ENCODE data around the gene RAD52.

The RAD52 gene

GRCh38 chr12:907413-908185, 41.9 kb downstream of the RAD52 start:
- DNase-seq (ENCODE audit: insufficient read length, low spot score) (no peak), FAIRE-seq (no peak)
- TF ChIP-seq, protein P1, sequence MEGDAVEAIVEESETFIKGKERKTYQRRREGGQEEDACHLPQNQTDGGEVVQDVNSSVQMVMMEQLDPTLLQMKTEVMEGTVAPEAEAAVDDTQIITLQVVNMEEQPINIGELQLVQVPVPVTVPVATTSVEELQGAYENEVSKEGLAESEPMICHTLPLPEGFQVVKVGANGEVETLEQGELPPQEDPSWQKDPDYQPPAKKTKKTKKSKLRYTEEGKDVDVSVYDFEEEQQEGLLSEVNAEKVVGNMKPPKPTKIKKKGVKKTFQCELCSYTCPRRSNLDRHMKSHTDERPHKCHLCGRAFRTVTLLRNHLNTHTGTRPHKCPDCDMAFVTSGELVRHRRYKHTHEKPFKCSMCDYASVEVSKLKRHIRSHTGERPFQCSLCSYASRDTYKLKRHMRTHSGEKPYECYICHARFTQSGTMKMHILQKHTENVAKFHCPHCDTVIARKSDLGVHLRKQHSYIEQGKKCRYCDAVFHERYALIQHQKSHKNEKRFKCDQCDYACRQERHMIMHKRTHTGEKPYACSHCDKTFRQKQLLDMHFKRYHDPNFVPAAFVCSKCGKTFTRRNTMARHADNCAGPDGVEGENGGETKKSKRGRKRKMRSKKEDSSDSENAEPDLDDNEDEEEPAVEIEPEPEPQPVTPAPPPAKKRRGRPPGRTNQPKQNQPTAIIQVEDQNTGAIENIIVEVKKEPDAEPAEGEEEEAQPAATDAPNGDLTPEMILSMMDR (IDR thresholded peaks at IDR 0.05; ENCODE audit: insufficient read depth, missing control alignments) = no peak

DNA sequence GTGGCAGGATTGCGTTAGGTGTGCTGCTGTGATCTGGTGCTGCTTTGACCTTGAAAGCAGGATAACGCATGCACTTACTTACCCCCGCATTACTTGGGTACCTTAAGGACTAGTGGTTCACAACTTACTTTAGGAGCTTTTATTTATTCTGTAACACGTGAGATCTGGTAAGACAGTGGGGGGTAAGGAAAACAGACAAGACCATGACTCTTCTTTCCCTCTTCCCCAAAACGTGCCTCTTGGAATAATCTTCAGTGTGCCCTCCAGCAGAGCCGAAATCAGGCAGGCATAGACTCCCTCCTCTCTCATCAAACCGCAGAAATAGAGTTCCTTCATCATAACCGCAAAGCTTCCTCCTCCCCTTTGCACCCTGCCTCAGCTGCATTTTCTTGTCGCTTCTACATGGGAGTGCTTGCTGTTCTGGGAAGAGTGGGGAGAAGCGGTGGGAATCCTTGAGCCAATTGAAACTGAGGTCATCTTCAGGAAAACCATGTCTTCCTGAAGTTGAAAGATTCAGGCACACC, 43.4 kb downstream of the RAD52 start:
- TF ChIP-seq, protein P1 (IDR thresholded peaks at IDR 0.05; ENCODE audit: insufficient read depth, missing control alignments) = no peak
- no peak for FAIRE-seq
- DNase-seq (ENCODE audit: insufficient read length, low spot score) = no peak

DNA sequence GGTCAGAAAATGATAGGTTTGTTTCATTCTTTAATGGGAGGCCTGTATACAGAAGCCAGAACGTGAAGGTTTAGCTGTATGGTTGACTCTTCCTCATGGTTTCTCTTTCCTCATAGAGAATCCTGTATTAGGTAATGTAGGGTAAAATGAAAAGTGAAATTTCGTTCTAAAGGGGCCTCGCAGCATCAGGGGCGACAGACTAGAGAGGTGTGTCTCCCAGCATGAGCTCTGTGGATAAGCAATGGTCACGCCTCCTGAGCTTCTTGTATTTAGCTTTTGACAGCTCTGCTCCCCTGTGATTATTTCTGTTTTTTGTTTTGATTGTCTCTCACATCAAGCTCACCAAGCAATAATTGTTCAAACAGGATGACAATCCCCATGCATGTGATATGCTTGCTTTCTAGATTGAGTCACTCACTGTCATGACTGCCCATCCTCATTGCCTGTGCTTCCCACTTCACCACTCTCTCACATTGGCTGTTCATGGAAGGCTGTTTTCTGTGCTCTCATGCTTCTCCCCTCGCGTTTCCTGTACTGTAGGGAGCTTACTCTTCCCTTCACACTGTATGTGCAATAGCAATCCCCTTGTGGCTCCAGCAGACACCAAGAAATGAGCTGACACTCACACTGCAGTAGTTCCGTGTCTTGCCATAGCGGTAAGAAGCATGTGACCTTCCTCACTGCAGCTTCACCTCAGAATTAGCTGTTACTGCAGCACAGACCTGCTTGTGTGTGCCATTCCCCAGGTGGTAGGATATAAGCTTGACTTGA, 44.0 kb downstream of the RAD52 start:
- TF ChIP-seq, protein P1 (IDR thresholded peaks at IDR 0.05; ENCODE audit: insufficient read depth, missing control alignments) = no peak
- FAIRE-seq (no peak), DNase-seq (ENCODE audit: insufficient read length, low spot score) (no peak)

GRCh38 chr12:904010-904414, 45.5 kb downstream of the RAD52 start:
- DNase-seq (ENCODE audit: insufficient read length, low spot score) (no peak), FAIRE-seq (no peak)
- TF ChIP-seq, protein P1 (IDR thresholded peaks at IDR 0.05; ENCODE audit: insufficient read depth, missing control alignments) = no peak

DNA sequence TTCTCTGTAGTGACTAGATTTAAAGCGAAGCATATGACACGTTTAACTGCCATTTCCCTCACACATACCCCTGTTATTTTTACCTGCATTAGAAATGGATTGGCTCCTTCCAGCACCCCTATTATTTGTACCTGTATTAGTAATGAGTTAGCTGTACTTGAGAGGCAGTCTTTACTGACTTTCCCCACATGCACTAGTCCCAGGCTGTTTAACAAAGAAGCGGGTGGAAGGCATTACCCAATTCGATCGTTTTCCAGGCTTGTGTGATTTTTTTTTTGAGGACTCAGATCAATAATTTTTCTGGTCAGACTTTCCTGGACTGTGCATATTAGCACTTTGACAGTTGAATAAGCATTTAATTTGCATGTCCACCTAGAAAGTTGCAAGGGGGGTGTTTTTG, 46.4 kb downstream of the RAD52 start:
- FAIRE-seq (no peak), DNase-seq (ENCODE audit: insufficient read length, low spot score) (no peak)
- TF ChIP-seq, protein P1 (IDR thresholded peaks at IDR 0.05; ENCODE audit: insufficient read depth, missing control alignments) = no peak

- FAIRE-seq (no peak), DNase-seq (ENCODE audit: insufficient read length, low spot score) (no peak)
- TF ChIP-seq, protein P1 (IDR thresholded peaks at IDR 0.05; ENCODE audit: insufficient read depth, missing control alignments) = no peak
Observed at GRCh38 chr12:902581-902980, 46.9 kb downstream of the RAD52 start.
